Stimulated activated CD8-positive, alpha-beta memory T cell treated with anti-CD3 and anti-CD28 coated beads, Interleukin-4, amount 100 ng/mL, for 24 hours (primary cell): ENCODE results near the gene SBNO2.
"Not testable (repeated sequence)": the region's sequence is repeated elsewhere in the genome, so short reads cannot be mapped to it uniquely, and the experiment has no call there.

Experiments
- DNase-seq: peaks from one replicate; pipeline ENCODE4 v3.0.0-alpha.2; 2020; ENCODE audit warnings: low read depth

The SBNO2 gene

DNA sequence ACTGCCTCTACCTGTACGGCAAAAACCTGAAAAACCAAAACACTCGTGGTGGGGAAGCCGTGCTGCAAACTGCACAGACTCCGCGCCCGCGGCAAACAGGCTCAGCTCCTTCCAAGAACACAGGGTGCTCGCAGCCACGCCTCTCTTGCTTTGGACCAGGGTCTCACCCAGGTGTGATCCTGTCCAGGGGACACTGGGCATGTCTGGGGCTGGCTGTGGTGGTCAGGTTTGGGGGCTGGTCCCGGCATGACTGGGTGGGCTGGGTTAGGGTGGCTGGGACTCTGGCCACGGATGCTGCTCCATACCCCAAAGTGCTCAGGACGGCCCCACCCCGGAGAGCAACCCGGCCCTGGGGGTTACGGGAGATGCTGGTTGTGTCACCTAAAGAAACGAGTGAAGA, 56.4 kb downstream of the SBNO2 start:
- DNase-seq: no peak

DNA sequence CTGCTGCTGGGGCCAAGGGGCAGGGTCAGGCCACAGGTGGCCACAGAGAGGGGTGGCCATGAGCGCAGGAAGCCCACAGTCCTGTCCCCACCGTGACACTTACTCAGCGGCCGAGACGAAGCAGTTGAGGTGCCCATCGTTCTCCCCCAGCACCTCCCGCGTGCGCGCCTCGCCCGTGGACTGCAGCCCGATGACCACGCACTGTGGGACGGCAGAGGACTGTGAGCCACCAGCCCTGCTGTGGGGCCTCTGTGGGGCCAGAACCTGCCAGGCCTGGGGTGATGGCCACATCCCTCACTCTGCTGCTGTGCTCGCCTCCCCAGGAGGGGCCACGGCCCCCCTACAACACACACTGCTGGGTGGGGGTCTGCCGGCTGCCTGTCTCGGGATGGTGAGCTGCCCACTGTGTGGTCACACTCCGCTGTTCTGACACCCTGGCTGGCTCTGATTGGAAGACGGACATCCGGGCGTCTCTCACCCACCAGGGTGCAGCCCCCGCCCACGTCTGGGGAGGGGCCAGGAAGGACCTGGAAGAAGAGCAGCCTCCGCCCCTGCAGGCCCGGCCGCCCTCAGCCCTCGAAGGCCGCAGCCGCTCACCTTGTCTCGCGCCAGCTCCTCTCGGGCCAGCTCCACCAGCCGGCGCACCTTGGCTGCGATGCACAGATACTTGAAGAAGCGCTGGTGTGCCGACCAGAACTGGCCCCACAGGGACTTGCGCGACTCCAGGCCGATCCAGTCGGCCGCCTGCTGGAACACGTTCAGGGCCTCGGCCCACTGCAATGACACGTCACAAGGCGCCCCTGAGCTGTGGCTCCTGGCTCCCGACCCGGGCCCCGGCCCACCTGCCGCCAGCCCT, 57.1 kb downstream of the SBNO2 start:
- DNase-seq: no peak

DNA sequence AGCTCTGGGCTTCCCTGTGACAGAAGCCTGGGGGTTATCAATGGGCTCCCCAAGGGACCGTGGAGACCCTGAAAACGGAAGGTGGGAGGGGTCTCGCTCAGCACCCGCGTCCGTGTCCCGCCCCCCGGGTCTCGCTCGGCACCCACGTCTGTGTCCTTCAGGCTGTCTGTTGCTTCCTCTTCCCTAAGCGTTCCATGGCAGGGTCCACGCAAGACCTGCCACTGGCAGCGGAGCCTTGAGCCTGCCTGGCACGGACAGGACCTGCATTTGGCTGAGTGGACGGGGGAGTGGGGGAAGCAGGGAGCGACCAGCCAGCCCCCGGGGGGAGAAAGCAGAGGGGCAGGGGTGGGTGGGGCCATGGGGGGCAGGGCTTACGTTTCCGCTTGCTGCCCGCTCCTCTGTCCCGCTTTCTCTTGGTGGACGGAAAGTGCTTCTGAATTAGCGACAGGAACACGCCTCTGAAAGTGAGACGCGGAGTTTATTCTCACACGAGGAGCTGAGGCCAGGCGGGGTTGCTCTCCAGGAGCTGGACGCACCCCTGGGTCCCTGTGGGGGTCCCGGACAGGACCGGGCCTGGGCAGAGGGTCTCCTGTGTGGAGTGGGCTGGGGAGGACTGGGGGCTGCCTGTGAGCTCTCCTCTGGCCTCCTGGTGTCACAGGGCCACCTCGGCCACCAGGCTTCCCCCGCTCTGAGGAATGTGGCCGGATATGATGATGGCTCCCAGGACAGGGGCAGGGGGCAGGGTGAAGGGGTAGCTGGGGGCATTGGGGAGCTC, 58.2 kb downstream of the SBNO2 start:
- DNase-seq: no peak

DNA sequence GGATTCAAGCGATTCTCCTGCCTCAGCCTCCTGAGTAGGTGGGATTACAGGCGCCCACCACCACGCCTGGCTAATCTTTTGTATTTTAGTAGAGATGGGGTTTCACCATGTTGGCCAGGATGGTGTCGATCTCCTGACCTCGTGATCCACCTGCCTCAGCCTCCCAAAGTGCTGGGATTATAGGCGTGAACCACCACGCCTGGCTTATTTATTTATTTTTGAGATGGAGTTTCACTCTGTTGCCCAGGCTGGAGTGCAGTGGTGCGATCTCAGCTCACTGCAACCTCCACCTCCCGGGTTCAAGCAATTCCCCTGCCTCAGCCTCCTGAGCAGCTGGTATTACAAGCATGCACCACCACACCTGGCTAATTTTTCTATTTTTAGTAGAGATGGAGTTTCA, 59.3 kb downstream of the SBNO2 start:
- DNase-seq: not testable (repeated sequence)

DNA sequence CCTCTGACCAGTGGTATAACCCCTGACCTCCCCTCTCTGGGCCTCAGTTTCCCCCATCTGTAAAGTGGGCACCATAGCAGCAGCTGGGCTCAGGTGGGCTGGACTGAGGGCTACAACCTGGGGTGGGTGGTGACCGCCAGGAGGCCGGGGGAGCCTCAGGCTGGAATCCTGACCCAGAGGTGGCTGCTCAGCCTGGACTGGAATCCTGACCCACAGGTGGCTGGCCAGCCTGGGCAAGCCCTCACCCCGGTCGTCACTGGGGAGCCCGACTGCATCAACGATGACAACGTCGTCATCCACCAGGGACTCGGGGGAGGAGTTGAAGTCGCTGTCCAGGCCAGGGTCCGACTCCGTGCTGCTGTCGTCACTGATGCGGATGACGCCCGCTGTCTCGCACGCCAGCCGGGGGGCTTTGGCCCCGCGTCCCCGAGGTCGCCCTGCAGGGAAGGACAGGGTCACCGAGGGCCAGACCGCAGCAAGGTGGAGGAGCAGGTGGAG, 60.0 kb downstream of the SBNO2 start:
- DNase-seq: no peak

DNA sequence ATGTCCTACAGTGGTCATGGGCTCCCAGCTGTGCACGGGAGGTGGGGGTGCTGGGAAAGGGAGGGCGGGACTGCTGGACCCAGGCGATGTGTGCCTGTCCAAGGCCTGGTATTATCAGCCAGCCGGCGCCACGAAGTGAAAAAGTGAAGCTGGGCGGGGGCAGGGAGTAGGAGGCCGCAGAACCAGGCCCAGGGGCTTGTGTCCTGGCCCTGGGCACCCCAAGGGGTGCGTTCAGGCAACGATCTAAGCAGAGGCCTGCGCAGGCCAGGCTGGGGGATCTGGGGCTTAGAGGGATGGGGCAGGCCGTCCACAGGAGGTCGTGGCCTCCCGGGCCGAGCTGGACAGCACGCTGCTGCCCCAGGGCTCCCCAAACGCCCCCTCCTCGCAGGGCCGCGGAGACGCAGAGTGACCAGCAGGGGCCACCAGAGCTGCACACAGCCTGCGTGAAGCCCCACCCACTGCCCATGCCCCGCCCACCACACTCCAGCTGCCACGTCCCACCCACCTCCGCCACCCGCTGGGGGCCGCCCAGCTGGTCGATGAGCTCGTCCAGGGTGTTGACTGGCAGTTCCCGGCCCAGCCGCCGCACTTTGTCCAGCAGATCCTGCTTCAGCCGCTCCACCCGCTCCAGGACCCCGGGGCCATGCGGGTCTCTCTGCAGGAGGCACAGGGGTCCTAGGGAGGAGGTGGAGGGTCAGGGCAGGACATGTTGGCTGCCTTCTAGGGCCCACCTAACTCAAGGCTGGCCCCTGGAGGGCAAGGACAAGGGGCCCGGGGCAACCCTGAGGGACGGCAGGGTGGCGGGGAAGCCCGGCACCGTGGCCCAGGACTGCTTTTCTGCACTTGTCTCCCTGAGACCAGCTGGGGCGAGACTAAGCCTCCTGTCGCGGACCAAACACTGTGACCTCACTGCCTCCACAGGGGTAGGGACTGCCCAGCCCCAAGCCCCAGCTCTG, 60.8 kb downstream of the SBNO2 start:
- DNase-seq: peak; percentile 86

GRCh38 chr19:1112268-1113029, 61.6 kb downstream of the SBNO2 start:
- no peak for DNase-seq

DNA sequence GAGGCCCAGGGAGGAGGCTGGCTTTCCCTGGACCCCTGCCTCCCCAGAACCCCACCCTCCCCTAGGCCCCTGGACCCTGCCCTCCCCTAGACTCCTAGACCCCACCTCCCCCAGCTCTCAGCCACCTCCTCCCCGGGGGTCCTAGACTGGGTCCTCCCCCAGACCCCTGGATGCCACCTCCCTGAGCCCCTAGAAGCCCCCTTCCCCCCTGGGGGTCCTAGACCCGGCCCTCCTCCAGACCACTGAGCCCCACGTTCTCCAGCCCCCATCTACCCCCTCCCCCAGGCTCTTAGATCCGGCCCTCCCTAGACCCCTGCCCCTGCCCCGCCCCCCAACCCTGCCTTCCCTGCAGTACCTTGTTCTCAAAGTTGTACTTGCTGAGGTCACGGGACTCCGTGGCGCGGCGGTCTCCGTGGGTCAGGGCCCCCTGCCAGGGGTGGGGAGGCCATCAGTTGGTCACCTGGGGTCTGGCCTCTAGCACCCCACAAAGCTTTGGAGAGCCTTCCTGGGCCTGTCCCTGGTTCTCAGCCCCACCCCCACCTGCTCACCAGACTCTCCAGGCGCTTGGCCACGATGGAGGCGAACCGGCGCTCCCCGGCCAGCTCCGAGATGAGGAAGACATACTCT, 62.3 kb downstream of the SBNO2 start:
- no peak for DNase-seq

GRCh38 chr19:1110809-1111640, 63.0 kb downstream of the SBNO2 start:
- no peak for DNase-seq

- no peak for DNase-seq
Observed at GRCh38 chr19:1109697-1110671, 64.1 kb downstream of the SBNO2 start.

DNA sequence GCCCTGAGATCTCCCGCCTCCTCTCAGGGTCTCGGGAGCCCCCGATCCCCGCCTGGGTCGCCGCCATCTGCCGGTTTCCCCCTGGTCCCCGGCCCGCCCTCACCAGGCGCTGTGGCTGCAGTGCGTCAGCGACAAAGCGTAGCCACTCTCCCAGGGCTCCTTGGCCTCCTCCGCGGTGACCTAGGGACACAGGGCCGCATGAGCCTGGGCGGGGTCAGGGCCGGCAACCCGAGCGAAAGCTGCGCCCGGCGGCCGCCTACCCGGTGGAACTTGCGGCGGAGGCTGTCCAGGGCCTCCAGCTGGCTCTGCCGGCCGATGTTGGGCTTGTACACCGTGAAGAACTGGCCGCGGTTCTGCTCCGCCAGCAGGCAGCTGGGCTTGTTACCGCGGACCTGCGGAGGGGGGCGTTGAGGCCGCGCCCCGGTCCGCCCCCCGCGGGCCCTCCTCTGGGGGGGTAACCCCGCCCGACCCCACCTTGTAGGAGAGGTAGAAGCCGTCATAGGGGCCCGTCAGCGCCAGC, 65.0 kb downstream of the SBNO2 start:
- no peak for DNase-seq

- DNase-seq: no peak
Observed at GRCh38 chr19:1108291-1109031, 65.6 kb downstream of the SBNO2 start.

DNA sequence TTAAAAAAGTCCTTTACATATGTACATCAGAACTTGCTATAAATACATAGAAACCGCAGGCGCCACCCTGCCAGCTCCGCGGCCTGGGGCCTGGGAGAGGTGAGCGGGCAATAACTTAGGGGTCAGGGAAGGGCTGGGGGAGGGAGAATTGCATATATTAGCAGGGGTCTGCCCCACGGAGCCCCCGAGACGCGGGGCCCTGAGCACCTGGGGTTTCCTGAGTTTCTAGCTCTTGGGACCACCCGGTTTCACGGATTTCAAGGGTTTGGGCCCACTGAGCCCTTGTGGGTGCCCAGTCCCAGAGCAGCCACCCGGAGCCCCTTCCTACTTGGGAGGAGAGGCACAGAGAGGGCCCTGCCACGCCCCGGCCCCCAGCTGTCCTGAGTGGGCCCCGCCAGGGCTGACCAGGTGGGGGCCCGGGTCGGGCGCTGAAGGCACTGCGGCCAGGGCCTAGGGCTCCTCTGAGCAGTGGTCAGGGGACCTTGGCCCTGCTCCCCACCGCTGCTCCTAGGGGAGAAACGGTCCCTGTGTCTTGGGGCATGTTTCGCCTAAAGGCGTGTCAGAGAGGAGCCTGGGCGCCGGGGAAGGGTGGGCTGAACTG, 66.3 kb downstream of the SBNO2 start:
- no peak for DNase-seq

- no peak for DNase-seq
Observed at GRCh38 chr19:1106841-1107660, 67.0 kb downstream of the SBNO2 start.

GRCh38 chr19:1105873-1106840, 67.9 kb downstream of the SBNO2 start:
- no peak for DNase-seq
